Activated CD8-positive, alpha-beta memory T cell treated with anti-CD3 and anti-CD28 coated beads, Interleukin-2, amount 50 U/mL, for 4 hours (primary cell): ENCODE measurements around the gene USP17L18.
"Not testable (repeated sequence)": the region's sequence is repeated elsewhere in the genome, so short reads cannot be mapped to it uniquely, and the experiment has no call there.

Source experiments
- DNase-seq: peaks from one replicate; pipeline ENCODE4 v3.0.0-alpha.2; 2020

The USP17L18 gene, protein sequence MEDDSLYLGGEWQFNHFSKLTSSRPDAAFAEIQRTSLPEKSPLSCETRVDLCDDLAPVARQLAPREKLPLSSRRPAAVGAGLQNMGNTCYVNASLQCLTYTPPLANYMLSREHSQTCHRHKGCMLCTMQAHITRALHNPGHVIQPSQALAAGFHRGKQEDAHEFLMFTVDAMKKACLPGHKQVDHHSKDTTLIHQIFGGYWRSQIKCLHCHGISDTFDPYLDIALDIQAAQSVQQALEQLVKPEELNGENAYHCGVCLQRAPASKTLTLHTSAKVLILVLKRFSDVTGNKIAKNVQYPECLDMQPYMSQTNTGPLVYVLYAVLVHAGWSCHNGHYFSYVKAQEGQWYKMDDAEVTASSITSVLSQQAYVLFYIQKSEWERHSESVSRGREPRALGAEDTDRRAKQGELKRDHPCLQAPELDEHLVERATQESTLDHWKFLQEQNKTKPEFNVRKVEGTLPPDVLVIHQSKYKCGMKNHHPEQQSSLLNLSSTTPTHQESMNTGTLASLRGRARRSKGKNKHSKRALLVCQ

DNA sequence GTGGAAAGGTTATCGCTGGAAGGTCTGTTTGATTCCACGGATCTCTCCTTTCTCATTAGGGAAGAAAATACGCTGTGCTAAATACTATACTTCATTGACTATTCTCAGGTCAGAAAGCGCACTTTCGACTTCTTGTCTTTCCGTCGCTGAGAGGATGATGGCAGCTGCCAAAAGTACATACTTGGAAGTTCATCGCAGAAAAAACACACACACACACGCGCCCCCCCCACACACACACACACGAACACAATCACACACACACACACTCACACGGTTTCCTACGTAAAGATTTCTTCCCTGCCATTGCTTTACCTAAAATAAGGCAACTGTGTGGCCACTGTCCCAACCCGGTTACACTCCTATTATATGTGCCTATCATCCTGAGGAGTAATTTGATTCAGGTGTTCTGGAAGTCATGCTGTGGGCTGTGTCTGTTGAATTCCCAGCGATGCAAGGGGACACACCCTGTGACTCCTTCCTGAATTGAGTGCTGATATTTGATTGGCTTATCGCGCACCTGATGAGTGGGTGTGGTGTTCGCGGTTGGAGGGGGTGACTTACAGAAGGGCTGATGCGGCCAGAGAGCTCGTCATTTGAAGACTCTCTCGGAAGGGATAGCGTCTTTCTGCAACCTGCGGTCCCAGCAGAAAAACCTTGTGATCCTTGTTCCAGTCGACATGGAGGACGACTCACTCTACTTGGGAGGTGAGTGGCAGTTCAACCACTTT, at the start of gene USP17L18:
TSS of gene USP17L18 (plus strand) at position 678 of the 728 bp plus-strand sequence. CDS start at position 678, 0 bp downstream.
- DNase-seq: peak; percentile 18

DNA sequence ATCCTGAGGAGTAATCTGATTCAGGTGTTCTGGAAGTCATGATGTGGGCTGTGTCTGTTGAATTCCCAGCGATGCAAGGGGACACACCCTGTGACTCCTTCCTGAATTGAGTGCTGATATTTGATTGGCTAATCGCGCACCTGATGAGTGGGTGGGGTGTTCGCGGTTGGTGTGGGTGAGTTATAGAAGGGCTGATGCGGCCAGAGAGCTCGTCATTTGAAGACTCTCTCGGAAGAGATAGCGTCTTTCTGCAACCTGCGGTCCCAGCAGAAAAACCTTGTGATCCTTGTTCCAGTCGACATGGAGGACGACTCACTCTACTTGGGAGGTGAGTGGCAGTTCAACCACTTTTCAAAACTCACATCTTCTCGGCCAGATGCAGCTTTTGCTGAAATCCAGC, 38.1 kb upstream of the USP17L18 start, which contains the start of gene USP17L10:
TSS of gene USP17L10 (plus strand) at position 301 of the 400 bp plus-strand sequence. CDS start at position 301, 0 bp downstream.
- DNase-seq: not testable (repeated sequence)

DNA sequence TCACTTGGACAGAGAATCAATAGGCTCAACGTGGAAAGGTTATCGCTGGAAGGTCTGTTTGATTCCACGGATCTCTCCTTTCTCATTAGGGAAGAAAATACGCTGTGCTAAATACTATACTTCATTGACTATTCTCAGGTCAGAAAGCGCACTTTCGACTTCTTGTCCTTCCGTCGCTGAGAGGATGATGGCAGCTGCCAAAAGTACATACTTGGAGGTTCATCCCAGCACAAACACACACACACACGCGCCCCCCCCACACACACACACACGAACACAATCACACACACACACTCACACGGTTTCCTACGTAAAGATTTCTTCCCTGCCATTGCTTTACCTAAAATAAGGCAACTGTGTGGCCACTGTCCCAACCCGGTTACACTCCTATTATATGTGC, 33.7 kb upstream of the USP17L18 start:
- DNase-seq: not testable (repeated sequence)

GRCh38 chr4:9215105-9215504, 33.3 kb upstream of the USP17L18 start, which contains the start of gene USP17L11:
TSS of gene USP17L11 (plus strand) at chr4:9215405. CDS start at chr4:9215405, 0 bp downstream.
- DNase-seq: not testable (repeated sequence)

DNA sequence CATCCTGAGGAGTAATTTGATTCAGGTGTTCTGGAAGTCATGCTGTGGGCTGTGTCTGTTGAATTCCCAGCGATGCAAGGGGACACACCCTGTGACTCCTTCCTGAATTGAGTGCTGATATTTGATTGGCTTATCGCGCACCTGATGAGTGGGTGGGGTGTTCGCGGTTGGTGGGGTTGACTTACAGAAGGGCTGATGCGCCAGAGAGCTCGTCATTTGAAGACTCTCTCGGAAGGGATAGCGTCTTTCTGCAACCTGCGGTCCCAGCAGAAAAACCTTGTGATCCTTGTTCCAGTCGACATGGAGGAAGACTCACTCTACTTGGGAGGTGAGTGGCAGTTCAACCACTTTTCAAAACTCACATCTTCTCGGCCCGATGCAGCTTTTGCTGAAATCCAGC, 28.6 kb upstream of the USP17L18 start, which contains the start of gene USP17L12:
TSS of gene USP17L12 (plus strand) at position 301 of the 400 bp plus-strand sequence. CDS start at position 301, 0 bp downstream.
- not testable (repeated sequence) for DNase-seq

DNA sequence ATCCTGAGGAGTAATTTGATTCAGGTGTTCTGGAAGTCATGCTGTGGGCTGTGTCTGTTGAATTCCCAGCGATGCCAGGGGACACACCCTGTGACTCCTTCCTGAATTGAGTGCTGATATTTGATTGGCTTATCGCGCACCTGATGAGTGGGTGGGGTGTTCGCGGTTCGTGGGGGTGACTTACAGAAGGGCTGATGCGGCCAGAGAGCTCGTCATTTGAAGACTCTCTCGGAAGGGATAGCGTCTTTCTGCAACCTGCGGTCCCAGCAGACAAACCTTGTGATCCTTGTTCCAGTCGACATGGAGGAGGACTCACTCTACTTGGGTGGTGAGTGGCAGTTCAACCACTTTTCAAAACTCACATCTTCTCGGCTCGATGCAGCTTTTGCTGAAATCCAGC, 23.8 kb upstream of the USP17L18 start, which contains the start of gene USP17L13:
TSS of gene USP17L13 (plus strand) at position 301 of the 400 bp plus-strand sequence. CDS start at position 301, 0 bp downstream.
- DNase-seq: not testable (repeated sequence)

GRCh38 chr4:9230249-9230648, 18.2 kb upstream of the USP17L18 start:
- peak; percentile 4 for DNase-seq

DNA sequence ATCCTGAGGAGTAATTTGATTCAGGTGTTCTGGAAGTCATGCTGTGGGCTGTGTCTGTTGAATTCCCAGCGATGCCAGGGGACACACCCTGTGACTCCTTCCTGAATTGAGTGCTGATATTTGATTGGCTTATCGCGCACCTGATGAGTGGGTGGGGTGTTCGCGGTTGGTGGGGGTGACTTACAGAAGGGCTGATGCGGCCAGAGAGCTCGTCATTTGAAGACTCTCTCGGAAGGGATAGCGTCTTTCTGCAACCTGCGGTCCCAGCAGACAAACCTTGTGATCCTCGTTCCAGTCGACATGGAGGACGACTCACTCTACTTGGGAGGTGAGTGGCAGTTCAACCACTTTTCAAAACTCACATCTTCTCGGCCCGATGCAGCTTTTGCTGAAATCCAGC, 14.3 kb upstream of the USP17L18 start, which contains the start of gene USP17L15:
TSS of gene USP17L15 (plus strand) at position 301 of the 400 bp plus-strand sequence. CDS start at position 301, 0 bp downstream.
- DNase-seq: not testable (repeated sequence)

DNA sequence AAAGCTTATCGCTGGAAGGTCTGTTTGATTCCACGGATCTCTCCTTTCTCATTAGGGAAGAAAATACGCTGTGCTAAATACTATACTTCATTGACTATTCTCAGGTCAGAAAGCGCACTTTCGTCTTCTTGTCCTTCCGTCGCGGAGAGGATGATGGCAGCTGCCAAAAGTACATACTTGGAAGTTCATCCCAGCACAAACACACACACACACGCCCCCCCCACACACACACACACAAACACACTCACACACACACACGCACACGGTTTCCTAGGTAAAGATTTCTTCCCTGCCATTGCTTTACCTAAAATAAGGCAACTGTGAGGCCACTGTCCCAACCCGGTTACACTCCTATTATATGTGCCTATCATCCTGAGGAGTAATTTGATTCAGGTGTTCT, 10.0 kb upstream of the USP17L18 start:
- not testable (repeated sequence) for DNase-seq

GRCh38 chr4:9243579-9243978, 4.9 kb upstream of the USP17L18 start, which contains the start of gene USP17L17:
TSS of gene USP17L17 (plus strand) at chr4:9243879. CDS start at chr4:9243879, 0 bp downstream.
- DNase-seq: not testable (repeated sequence)

- not testable (repeated sequence) for DNase-seq
Measured at GRCh38 chr4:9253078-9253477, 4.6 kb downstream of the USP17L18 start, which contains the start of gene USP17L19. TSS of gene USP17L19 (plus strand) at chr4:9253378. CDS start at chr4:9253378, 0 bp downstream.

DNA sequence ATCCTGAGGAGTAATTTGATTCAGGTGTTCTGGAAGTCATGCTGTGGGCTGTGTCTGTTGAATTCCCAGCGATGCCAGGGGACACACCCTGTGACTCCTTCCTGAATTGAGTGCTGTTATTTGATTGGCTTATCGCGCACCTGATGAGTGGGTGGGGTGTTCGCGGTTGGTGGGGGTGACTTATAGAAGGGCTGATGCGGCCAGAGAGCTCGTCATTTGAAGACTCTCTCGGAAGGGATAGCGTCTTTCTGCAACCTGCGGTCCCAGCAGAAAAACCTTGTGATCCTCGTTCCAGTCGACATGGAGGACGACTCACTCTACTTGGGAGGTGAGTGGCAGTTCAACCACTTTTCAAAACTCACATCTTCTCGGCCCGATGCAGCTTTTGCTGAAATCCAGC, 9.4 kb downstream of the USP17L18 start, which contains the start of gene USP17L20:
TSS of gene USP17L20 (plus strand) at position 301 of the 400 bp plus-strand sequence. CDS start at position 301, 0 bp downstream.
- not testable (repeated sequence) for DNase-seq

DNA sequence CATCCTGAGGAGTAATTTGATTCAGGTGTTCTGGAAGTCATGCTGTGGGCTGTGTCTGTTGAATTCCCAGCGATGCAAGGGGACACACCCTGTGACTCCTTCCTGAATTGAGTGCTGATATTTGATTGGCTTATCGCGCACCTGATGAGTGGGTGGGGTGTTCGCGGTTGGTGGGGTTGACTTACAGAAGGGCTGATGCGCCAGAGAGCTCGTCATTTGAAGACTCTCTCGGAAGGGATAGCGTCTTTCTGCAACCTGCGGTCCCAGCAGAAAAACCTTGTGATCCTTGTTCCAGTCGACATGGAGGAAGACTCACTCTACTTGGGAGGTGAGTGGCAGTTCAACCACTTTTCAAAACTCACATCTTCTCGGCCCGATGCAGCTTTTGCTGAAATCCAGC, 14.1 kb downstream of the USP17L18 start, which contains the start of gene USP17L21:
TSS of gene USP17L21 (plus strand) at position 301 of the 400 bp plus-strand sequence. CDS start at position 301, 0 bp downstream.
- DNase-seq: not testable (repeated sequence)

DNA sequence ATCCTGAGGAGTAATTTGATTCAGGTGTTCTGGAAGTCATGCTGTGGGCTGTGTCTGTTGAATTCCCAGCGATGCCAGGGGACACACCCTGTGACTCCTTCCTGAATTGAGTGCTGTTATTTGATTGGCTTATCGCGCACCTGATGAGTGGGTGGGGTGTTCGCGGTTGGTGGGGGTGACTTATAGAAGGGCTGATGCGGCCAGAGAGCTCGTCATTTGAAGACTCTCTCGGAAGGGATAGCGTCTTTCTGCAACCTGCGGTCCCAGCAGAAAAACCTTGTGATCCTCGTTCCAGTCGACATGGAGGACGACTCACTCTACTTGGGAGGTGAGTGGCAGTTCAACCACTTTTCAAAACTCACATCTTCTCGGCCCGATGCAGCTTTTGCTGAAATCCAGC, 18.9 kb downstream of the USP17L18 start, which contains the start of gene USP17L22:
TSS of gene USP17L22 (plus strand) at position 301 of the 400 bp plus-strand sequence. CDS start at position 301, 0 bp downstream.
- DNase-seq: not testable (repeated sequence)

DNA sequence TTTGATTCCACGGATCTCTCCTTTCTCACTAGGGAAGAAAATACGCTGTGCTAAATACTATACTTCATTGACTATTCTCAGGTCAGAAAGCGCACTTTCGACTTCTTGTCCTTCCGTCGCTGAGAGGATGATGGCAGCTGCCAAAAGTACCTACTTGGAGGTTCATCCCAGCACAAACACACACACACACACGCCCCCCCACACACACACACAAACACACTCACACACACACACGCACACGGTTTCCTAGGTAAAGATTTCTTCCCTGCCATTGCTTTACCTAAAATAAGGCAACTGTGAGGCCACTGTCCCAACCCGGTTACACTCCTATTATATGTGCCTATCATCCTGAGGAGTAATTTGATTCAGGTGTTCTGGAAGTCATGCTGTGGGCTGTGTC, 23.3 kb downstream of the USP17L18 start:
- DNase-seq: peak; percentile 15
